WTC11 (cell line): Measurements from ENCODE around the gene PEAK1. TPM values are rescaled to one million over a fixed set of nuclear protein-coding genes. Genes with fewer than 3 reads are reported as not detected.

ENCODE experiments used
- ATAC-seq: fragments of 200-7000 bp; cut with Tn5 transposase; 2 replicates; pipeline ENCODE4 v1.10.0; 2021; ENCODE audit warnings: mild to moderate bottlenecking, moderate library complexity
- CTCF ChIA-PET: fragments of 300-600 bp; sonication (Branson Sonifier 250); formaldehyde crosslinking; loops from one replicate; lab custom pipeline; 2021; ENCODE audit warnings: antibody characterized with exemption; lab: Charles Lee
- POLR2A ChIA-PET: fragments of 350-600 bp; sonication (Branson Sonifier 250); formaldehyde crosslinking; loops from one replicate; lab custom pipeline; 2021; ENCODE audit warnings: antibody characterized with exemption; lab: Charles Lee
- DNase-seq: peaks from one replicate; pipeline ENCODE4 v3.0.0; 2021; ENCODE audit warnings: low spot score
- H3K27ac Mint-ChIP-seq: 2 replicates; pipeline ENCODE4 v1.8.0; 2021; ENCODE audit warnings: mixed read lengths
- H3K27me3 Mint-ChIP-seq: 2 replicates; pipeline ENCODE4 v1.8.0; 2021; ENCODE audit warnings: low read depth, mild to moderate bottlenecking, moderate library complexity, mixed read lengths
- H3K36me3 Mint-ChIP-seq: 2 replicates; pipeline ENCODE4 v1.8.0; 2021; ENCODE audit warnings: mixed read lengths
- H3K4me1 Mint-ChIP-seq: 2 replicates; pipeline ENCODE4 v1.8.0; 2022; ENCODE audit warnings: mixed read lengths
- H3K4me3 Mint-ChIP-seq: 2 replicates; pipeline ENCODE4 v1.8.0; 2021; ENCODE audit warnings: mild to moderate bottlenecking, moderate library complexity, mixed read lengths
- H3K9me3 Mint-ChIP-seq: 2 replicates; pipeline ENCODE4 v1.8.0; 2021; ENCODE audit warnings: mixed read lengths
- AFF4 ChIP-seq: sonication (generic); formaldehyde crosslinking; IDR thresholded peaks from 2 replicates; pipeline ENCODE4 v1.8.1; 2023; ENCODE audit warnings: mild to moderate bottlenecking, missing genetic modification reagents, borderline replicate concordance
- ARID4B ChIP-seq: sonication (generic); formaldehyde crosslinking; IDR thresholded peaks from 2 replicates; pipeline ENCODE4 v1.8.0; 2023; ENCODE audit warnings: missing genetic modification reagents, mild to moderate bottlenecking, borderline replicate concordance
- CDX4 ChIP-seq: fragments of 250-450 bp; sonication (Bioruptor Pico); IDR thresholded peaks from 2 replicates; pipeline ENCODE4 v1.9.0; 2021; ENCODE audit warnings: moderate library complexity, mild to moderate bottlenecking, inconsistent platforms, borderline replicate concordance
- CREB1 ChIP-seq: sonication (generic); formaldehyde crosslinking; IDR thresholded peaks from 2 replicates; pipeline ENCODE4 v1.8.0; 2023; ENCODE audit warnings: mild to moderate bottlenecking, missing genetic modification reagents
- E2F5 ChIP-seq: sonication (generic); formaldehyde crosslinking; IDR thresholded peaks from 2 replicates; pipeline ENCODE4 v1.8.1; 2022; ENCODE audit warnings: mild to moderate bottlenecking, moderate library complexity, missing genetic modification reagents
- EMX1 ChIP-seq: fragments of 250-450 bp; sonication (Bioruptor Pico); IDR thresholded peaks from 2 replicates; pipeline ENCODE4 v1.8.0; 2021; ENCODE audit warnings: mild to moderate bottlenecking
- ETV6 ChIP-seq: sonication (generic); formaldehyde crosslinking; IDR thresholded peaks from 2 replicates; pipeline ENCODE4 v1.8.1; 2022; ENCODE audit warnings: mild to moderate bottlenecking, missing genetic modification reagents
- FOXP1 ChIP-seq: sonication (generic); formaldehyde crosslinking; IDR thresholded peaks from 2 replicates; pipeline ENCODE4 v1.8.0; 2022; ENCODE audit warnings: missing genetic modification reagents, mild to moderate bottlenecking, moderate library complexity, borderline replicate concordance
- HMGXB4 ChIP-seq: sonication (generic); formaldehyde crosslinking; IDR thresholded peaks from 2 replicates; pipeline ENCODE4 v1.8.1; 2023; ENCODE audit warnings: mild to moderate bottlenecking, moderate library complexity, missing genetic modification reagents
- MAX ChIP-seq: sonication (generic); formaldehyde crosslinking; IDR thresholded peaks from 2 replicates; pipeline ENCODE4 v1.8.0; 2022; ENCODE audit warnings: mild to moderate bottlenecking, missing genetic modification reagents
- NR1H2 ChIP-seq: sonication (generic); formaldehyde crosslinking; IDR thresholded peaks from 2 replicates; pipeline ENCODE4 v1.9.0; 2021; ENCODE audit warnings: mild to moderate bottlenecking, moderate library complexity, missing genetic modification reagents
- OVOL2 ChIP-seq: fragments of 250-450 bp; sonication (Bioruptor Pico); IDR thresholded peaks from 2 replicates; pipeline ENCODE4 v1.9.0; 2021; ENCODE audit warnings: mild to moderate bottlenecking, borderline replicate concordance
- PREB ChIP-seq: sonication (generic); formaldehyde crosslinking; IDR thresholded peaks from 2 replicates; pipeline ENCODE4 v1.8.1; 2022; ENCODE audit warnings: mild to moderate bottlenecking, missing genetic modification reagents, moderate library complexity, borderline replicate concordance
- RORB ChIP-seq: fragments of 250-450 bp; sonication (Bioruptor Pico); IDR thresholded peaks from 2 replicates; pipeline ENCODE4 v1.9.0; 2021; ENCODE audit warnings: mild to moderate bottlenecking
- SOX15 ChIP-seq: fragments of 250-450 bp; sonication (Bioruptor Pico); IDR thresholded peaks from 2 replicates; pipeline ENCODE4 v1.9.0; 2021; ENCODE audit warnings: mild to moderate bottlenecking
- SP1 ChIP-seq: sonication (generic); formaldehyde crosslinking; conservative IDR thresholded peaks from 2 replicates; pipeline ENCODE4 v1.8.1; 2022; ENCODE audit warnings: missing genetic modification reagents
- TEAD1 ChIP-seq: sonication (generic); formaldehyde crosslinking; IDR thresholded peaks from 2 replicates; pipeline ENCODE4 v1.8.0; 2022; ENCODE audit warnings: mild to moderate bottlenecking, missing genetic modification reagents
- ZBTB21 ChIP-seq: sonication (generic); formaldehyde crosslinking; IDR thresholded peaks from 2 replicates; pipeline ENCODE4 v1.8.1; 2023; ENCODE audit warnings: mild to moderate bottlenecking, missing genetic modification reagents, borderline replicate concordance
- ZNF121 ChIP-seq: sonication (generic); formaldehyde crosslinking; IDR thresholded peaks from 2 replicates; pipeline ENCODE4 v1.8.0; 2023; ENCODE audit warnings: missing genetic modification reagents
- ZNF416 ChIP-seq: fragments of 250-450 bp; sonication (Bioruptor Pico); IDR thresholded peaks from 2 replicates; pipeline ENCODE4 v1.9.0; 2021; ENCODE audit warnings: mild to moderate bottlenecking, inconsistent platforms
- ZNF423 ChIP-seq: fragments of 250-450 bp; sonication (Bioruptor Pico); IDR thresholded peaks from 2 replicates; pipeline ENCODE4 v2.1.2; 2022; ENCODE audit warnings: mild to moderate bottlenecking, moderate library complexity
- total RNA-seq: library from RNA; stranded (reverse); gene quantifications from 3 replicates; pipeline ENCODE4 v1.2.3, GENCODE V29; 2021

The PEAK1 gene
- total RNA-seq, 1 experiment from 2014 or later, result 49.0 TPM

GRCh38 chr15:77457905-77458265 is 38.0 kb upstream of the PEAK1 start:
- DNase-seq (no peak), ATAC-seq (no peak)
- H3K36me3 Mint-ChIP-seq, result peaks cover 16% of the 10 kb centered on the region
- H3K27me3 Mint-ChIP-seq, result no peaks in the 10 kb centered on the region
- H3K4me3 Mint-ChIP-seq, result no peak overlapping the region
- CTCF ChIA-PET, result interaction anchor here (0.9 to 2.7 kb wide), 4 partner anchors 9 to 85 kb away, joined by 3 to 10 read pairs (median 3); no protein-coding TSS in a partner anchor
- no peak overlapping the region for H3K27ac Mint-ChIP-seq
- H3K4me1 Mint-ChIP-seq, result peaks cover 14% of the 10 kb centered on the region
- H3K9me3 Mint-ChIP-seq, result no peaks in the 10 kb centered on the region
- POLR2A ChIA-PET, result no interaction called here
- TF ChIP-seq EMX1 (CRISPR knock-in tag) (no peak), RORB (CRISPR knock-in tag) (no peak), ZNF423 (CRISPR knock-in tag) (no peak), AFF4 (CRISPR knock-in tag) (no peak), ZNF121 (CRISPR knock-in tag) (no peak), NR1H2 (CRISPR knock-in tag) (no peak)

GRCh38 chr15:77457191-77457904 is 37.4 kb upstream of the PEAK1 start:
- ChIA-PET CTCF (interaction anchor here (0.9 to 2.7 kb wide), 2 partner anchors 27 to 40 kb away, joined by 3 to 10 read pairs; no protein-coding TSS in a partner anchor), POLR2A (interaction anchor here (0.6 kb wide), 1 partner anchor 86 kb away, joined by 3 read pairs; no protein-coding TSS in a partner anchor)
- Mint-ChIP-seq H3K27me3 (no peaks in the 10 kb centered on the region), H3K36me3 (peaks cover 16% of the 10 kb centered on the region), H3K9me3 (no peaks in the 10 kb centered on the region), H3K27ac (peak overlapping the region; percentile 27), H3K4me3 (no peak overlapping the region), H3K4me1 (peaks cover 14% of the 10 kb centered on the region)
- ATAC-seq, result no peak
- no peak for DNase-seq
- TF ChIP-seq E2F5 (CRISPR knock-in tag) (no peak), ARID4B (CRISPR knock-in tag) (no peak), MAX (CRISPR knock-in tag) (no peak), ZNF121 (CRISPR knock-in tag) (no peak), CDX4 (no peak), ZNF423 (CRISPR knock-in tag) (no peak), ZBTB21 (CRISPR knock-in tag) (no peak), SP1 (CRISPR knock-in tag) (no peak), SOX15 (no peak), TEAD1 (CRISPR knock-in tag) (no peak), HMGXB4 (CRISPR knock-in tag) (no peak), PREB (CRISPR knock-in tag) (no peak), ETV6 (no peak), CREB1 (no peak), ZNF416 (no peak), FOXP1 (CRISPR knock-in tag) (no peak), OVOL2 (no peak), RORB (CRISPR knock-in tag) (no peak)
